ENCODE data around the gene SMIM23. TPM values are rescaled to one million over a fixed set of nuclear protein-coding genes. Genes with fewer than 3 reads are reported as not detected.
A peak's percentile ranks its signal among the peaks of the same experiment; 100 is the strongest.

Gene SMIM23
- total and polyA plus RNA-seq, 2 experiments from 2014 or later: not detected

DNA sequence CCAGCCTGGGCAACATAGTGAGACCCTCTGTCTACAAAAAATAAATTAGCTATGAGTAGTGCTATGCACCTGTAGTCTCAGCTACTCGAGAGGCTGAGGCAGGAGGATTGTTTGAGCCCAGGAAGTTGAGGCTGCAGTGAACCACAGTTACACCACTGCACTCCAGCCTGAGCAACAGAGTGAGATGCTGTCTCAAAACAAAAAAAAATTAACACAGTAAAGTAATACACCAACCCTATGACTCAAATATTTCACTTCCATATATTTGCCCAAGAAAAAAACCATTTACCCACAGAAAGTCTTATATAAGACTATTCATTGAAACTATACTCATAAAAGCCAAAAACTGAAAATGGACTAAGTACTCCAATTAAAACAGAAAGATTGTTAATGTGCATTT, 16.2 kb downstream of the SMIM23 start:
- Histone ChIP-seq H2AFZ (no peak overlapping the region), H3K4me2 (no peak overlapping the region), H3K4me3 (no peak overlapping the region), H3K27me3 (peaks cover 5% of the 10 kb centered on the region), H4K20me1 (ENCODE audit: insufficient read depth, poor library complexity, severe bottlenecking) (no peaks in the 10 kb centered on the region), H3K9me2 (replicated peaks; ENCODE audit: insufficient read depth) (no peaks in the 10 kb centered on the region), H3K79me2 (no peaks in the 10 kb centered on the region), H3K4me1 (ENCODE audit: insufficient read depth) (no peaks in the 10 kb centered on the region), H3K36me3 (replicated peaks; ENCODE audit: insufficient read depth, low read depth) (no peaks in the 10 kb centered on the region), H3K27ac (no peak overlapping the region), H3K9me3 (ENCODE audit: low read depth) (no peaks in the 10 kb centered on the region)
- DNase-seq (ENCODE audit: low spot score): no peak
- no peak for TF ChIP-seq EZH2phosphoT487 (IDR thresholded peaks at IDR 0.05; ENCODE audit: low read depth, severe bottlenecking, unreplicated experiment)
- TF ChIP-seq CTCF (IDR thresholded peaks at IDR 0.05; ENCODE audit: poor library complexity): no peak
- TF ChIP-seq EZH2 (IDR thresholded peaks at IDR 0.05; ENCODE audit: borderline replicate concordance): no peak
- 88% methylated on average over 1 of the region's 1 CpG for WGBS (ENCODE audit: low lambda C conversion rate, missing lambda C conversion rate)

GRCh38 chr5:171805746-171806145, 20.1 kb downstream of the SMIM23 start:
- Histone ChIP-seq H3K27me3 (peaks cover 5% of the 10 kb centered on the region), H3K79me2 (no peaks in the 10 kb centered on the region), H3K27ac (no peak overlapping the region), H3K4me1 (ENCODE audit: insufficient read depth) (no peaks in the 10 kb centered on the region), H4K20me1 (ENCODE audit: insufficient read depth, poor library complexity, severe bottlenecking) (no peaks in the 10 kb centered on the region), H3K4me2 (no peak overlapping the region), H3K36me3 (replicated peaks; ENCODE audit: insufficient read depth, low read depth) (no peaks in the 10 kb centered on the region), H2AFZ (no peak overlapping the region), H3K9me3 (ENCODE audit: low read depth) (no peaks in the 10 kb centered on the region), H3K4me3 (no peak overlapping the region), H3K9me2 (replicated peaks; ENCODE audit: insufficient read depth) (no peaks in the 10 kb centered on the region)
- DNase-seq (ENCODE audit: low spot score): no peak
- 93% methylated on average over 4 of the region's 4 CpGs for WGBS (ENCODE audit: low lambda C conversion rate, missing lambda C conversion rate)
- TF ChIP-seq EZH2 (IDR thresholded peaks at IDR 0.05; ENCODE audit: borderline replicate concordance): no peak

DNA sequence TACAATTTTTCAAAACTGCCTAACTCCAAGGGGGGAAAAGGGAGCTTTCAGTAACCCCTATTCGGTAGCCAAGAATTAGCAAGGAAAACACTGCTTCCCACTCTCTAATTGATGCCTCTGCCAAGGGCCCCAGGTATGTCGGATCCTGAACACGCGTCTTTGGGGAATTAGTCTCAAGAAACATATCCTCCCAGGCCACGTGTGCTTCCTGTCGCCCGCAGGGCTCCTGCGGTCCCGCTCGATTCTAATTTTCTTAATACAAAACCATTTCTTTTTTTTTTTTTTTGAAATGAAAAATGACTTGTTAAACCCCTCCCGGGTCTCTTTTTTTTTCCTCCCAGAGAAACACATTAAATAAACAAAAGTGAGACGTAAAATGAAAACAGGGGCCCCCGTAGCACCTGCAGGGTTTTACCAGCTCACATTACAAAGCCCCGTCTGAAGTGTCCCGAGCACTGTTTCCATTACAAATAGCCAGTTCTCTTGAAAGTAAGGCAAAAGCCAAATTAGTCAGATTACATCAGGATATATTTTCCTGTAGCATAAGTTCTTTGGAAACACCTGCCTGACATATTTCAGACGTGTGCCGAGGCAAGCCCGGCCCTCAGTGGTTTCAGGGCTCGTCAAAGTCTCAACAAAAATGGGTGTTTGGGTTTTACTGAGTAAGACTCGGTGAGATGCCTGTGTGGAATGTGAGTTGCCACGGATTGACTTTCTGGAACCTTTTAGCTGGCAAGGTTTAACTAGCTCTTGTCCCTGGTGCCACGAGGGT, 21.5 kb downstream of the SMIM23 start:
- no peak overlapping the region for H2AFZ ChIP-seq
- no peaks in the 10 kb centered on the region for H3K9me3 ChIP-seq (ENCODE audit: low read depth)
- H3K27ac ChIP-seq: no peak overlapping the region
- no peaks in the 10 kb centered on the region for H3K4me1 ChIP-seq (ENCODE audit: insufficient read depth)
- H3K36me3 ChIP-seq (replicated peaks; ENCODE audit: insufficient read depth, low read depth): no peaks in the 10 kb centered on the region
- no peaks in the 10 kb centered on the region for H4K20me1 ChIP-seq (ENCODE audit: insufficient read depth, poor library complexity, severe bottlenecking)
- 39% methylated on average over 22 of the region's 22 CpGs for WGBS (ENCODE audit: low lambda C conversion rate, missing lambda C conversion rate)
- no peak overlapping the region for H3K4me3 ChIP-seq
- no peak for DNase-seq (ENCODE audit: low spot score)
- TF ChIP-seq EZH2phosphoT487 (IDR thresholded peaks at IDR 0.05; ENCODE audit: low read depth, severe bottlenecking, unreplicated experiment): no peak
- no peak for TF ChIP-seq EZH2 (IDR thresholded peaks at IDR 0.05; ENCODE audit: borderline replicate concordance)
- no peak for TF ChIP-seq CTCF (IDR thresholded peaks at IDR 0.05; ENCODE audit: poor library complexity)
- no peaks in the 10 kb centered on the region for H3K79me2 ChIP-seq
- H3K27me3 ChIP-seq: peaks cover 5% of the 10 kb centered on the region
- H3K4me2 ChIP-seq: peak overlapping the region; percentile 59
- H3K9me2 ChIP-seq (replicated peaks; ENCODE audit: insufficient read depth): no peaks in the 10 kb centered on the region

DNA sequence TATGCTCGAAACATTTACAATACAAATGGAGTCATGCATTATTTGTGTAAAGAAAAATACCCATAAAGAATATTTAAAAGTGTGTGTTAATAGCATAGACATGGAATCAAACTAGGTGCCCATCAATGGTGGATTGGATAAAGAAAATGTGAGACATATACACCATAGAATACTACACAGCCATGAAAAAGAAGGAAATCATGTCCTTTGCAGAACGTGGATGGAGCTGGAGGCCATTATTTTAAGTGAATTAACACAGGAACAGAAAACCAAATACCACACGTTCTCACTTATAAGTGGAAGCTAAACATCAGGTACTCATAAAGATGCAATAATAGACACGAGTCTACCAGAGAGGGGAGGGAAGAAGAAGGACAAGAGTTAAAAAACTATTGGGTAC, 22.8 kb downstream of the SMIM23 start:
- peaks cover 5% of the 10 kb centered on the region for H3K27me3 ChIP-seq
- no peaks in the 10 kb centered on the region for H3K9me2 ChIP-seq (replicated peaks; ENCODE audit: insufficient read depth)
- 89% methylated on average over 4 of the region's 4 CpGs for WGBS (ENCODE audit: low lambda C conversion rate, missing lambda C conversion rate)
- no peaks in the 10 kb centered on the region for H3K36me3 ChIP-seq (replicated peaks; ENCODE audit: insufficient read depth, low read depth)
- no peak for DNase-seq (ENCODE audit: low spot score)
- no peak for TF ChIP-seq EZH2phosphoT487 (IDR thresholded peaks at IDR 0.05; ENCODE audit: low read depth, severe bottlenecking, unreplicated experiment)
- no peak for TF ChIP-seq EZH2 (IDR thresholded peaks at IDR 0.05; ENCODE audit: borderline replicate concordance)
- H3K4me2 ChIP-seq: no peak overlapping the region
- no peaks in the 10 kb centered on the region for H3K9me3 ChIP-seq (ENCODE audit: low read depth)
- no peak overlapping the region for H2AFZ ChIP-seq
- no peaks in the 10 kb centered on the region for H4K20me1 ChIP-seq (ENCODE audit: insufficient read depth, poor library complexity, severe bottlenecking)
- H3K4me1 ChIP-seq (ENCODE audit: insufficient read depth): no peaks in the 10 kb centered on the region
- no peak overlapping the region for H3K27ac ChIP-seq
- H3K4me3 ChIP-seq: no peak overlapping the region
- no peaks in the 10 kb centered on the region for H3K79me2 ChIP-seq
